DND-41 (cell line): ENCODE results near the gene PTPN3.

Experiments
- ATAC-seq: fragments of 200-7000 bp; cut with Tn5 transposase; 3 replicates; pipeline ENCODE4 v1.9.1; 2021; ENCODE audit warnings: low read depth; ENCODE audit not compliant: insufficient read depth
- DNase-seq: peaks from one replicate; pipeline ENCODE4 v3.0.0-alpha.2; 2020
- H2AFZ ChIP-seq: 2 replicates; pipeline ENCODE4 v1.6.0; 2012; ENCODE audit warnings: low read depth, low read length
- H3K27ac ChIP-seq: 2 replicates; pipeline ENCODE4 v1.5.1; 2012; ENCODE audit warnings: low read length, inconsistent platforms
- H3K27me3 ChIP-seq: fragments of 200-600 bp; sonication (generic); 2 replicates; pipeline ENCODE4 v1.6.0; 2012; ENCODE audit warnings: low read length, mild to moderate bottlenecking, inconsistent platforms; ENCODE audit not compliant: insufficient read depth, poor library complexity
- H3K36me3 ChIP-seq: 2 replicates; pipeline ENCODE4 v1.5.1; 2012; ENCODE audit warnings: low read length, inconsistent platforms; ENCODE audit not compliant: insufficient read depth
- H3K4me1 ChIP-seq: 2 replicates; pipeline ENCODE4 v1.5.1; 2012; ENCODE audit warnings: mild to moderate bottlenecking, low read length; ENCODE audit not compliant: insufficient read depth
- H3K4me2 ChIP-seq: 2 replicates; pipeline ENCODE4 v1.6.0; 2012; ENCODE audit warnings: mild to moderate bottlenecking, moderate library complexity, low read length, inconsistent platforms; ENCODE audit not compliant: insufficient read depth
- H3K4me3 ChIP-seq, 2 experiments: fragments of 200-600 bp in 1 of 2; shearing (Covaris generic) in 1 of 2; 2 replicates each; pipeline ENCODE4 v1.5.1; 2012 to 2016; ENCODE audit warnings: inconsistent platforms in 2 of 2, low read length in 2 of 2, mild to moderate bottlenecking in 2 of 2, low read depth in 1 of 2, moderate library complexity in 1 of 2
- H3K79me2 ChIP-seq: 2 replicates; pipeline ENCODE4 v1.6.0; 2012; ENCODE audit warnings: low read length, inconsistent platforms; ENCODE audit not compliant: insufficient read depth
- H3K9ac ChIP-seq: 2 replicates; pipeline ENCODE4 v1.6.0; 2012; ENCODE audit warnings: low read depth, mild to moderate bottlenecking, inconsistent platforms, low read length, moderate library complexity
- H3K9me3 ChIP-seq: 2 replicates; pipeline ENCODE4 v1.5.1; 2012; ENCODE audit warnings: low read length, moderate library complexity, mild to moderate bottlenecking, inconsistent platforms; ENCODE audit not compliant: insufficient read depth, severe bottlenecking
- H4K20me1 ChIP-seq: 2 replicates; pipeline ENCODE4 v1.6.0; 2012; ENCODE audit warnings: low read length; ENCODE audit not compliant: insufficient read depth
- CTCF ChIP-seq: IDR thresholded peaks from 2 replicates; pipeline ENCODE4 v1.5.1; 2012; ENCODE audit warnings: borderline replicate concordance, low read length, moderate library complexity, mild to moderate bottlenecking; ENCODE audit not compliant: poor library complexity, severe bottlenecking; ENCODE audit errors: extremely low read depth
- EZH2 ChIP-seq: IDR thresholded peaks from 3 replicates; pipeline ENCODE4 v1.6.1; 2012; ENCODE audit warnings: borderline replicate concordance, low read depth, mild to moderate bottlenecking, moderate library complexity, low read length, inconsistent platforms; ENCODE audit not compliant: severe bottlenecking

The PTPN3 gene

GRCh38 chr9:109500421-109500974 lies 2.4 kb upstream of the PTPN3 start:
- Histone ChIP-seq H3K9me3 (no peaks in the 10 kb centered on the region), H3K27me3 (peaks cover 14% of the 10 kb centered on the region), H3K36me3 (no peaks in the 10 kb centered on the region), H2AFZ (no peak overlapping the region), H3K79me2 (no peaks in the 10 kb centered on the region), H3K27ac (no peak overlapping the region), H3K4me1 (no peaks in the 10 kb centered on the region), H3K4me2 (no peak overlapping the region), H4K20me1 (no peaks in the 10 kb centered on the region), H3K9ac (no peak overlapping the region), H3K4me3 (no peak overlapping the region)
- ATAC-seq (no peak), DNase-seq (no peak)
- TF ChIP-seq EZH2 (no peak), CTCF (no peak)

- DNase-seq (no peak), ATAC-seq (no peak)
- Histone ChIP-seq H3K4me3 (no peak overlapping the region), H3K4me2 (no peak overlapping the region), H4K20me1 (no peaks in the 10 kb centered on the region), H3K79me2 (no peaks in the 10 kb centered on the region), H3K9me3 (no peaks in the 10 kb centered on the region), H3K36me3 (no peaks in the 10 kb centered on the region), H3K4me1 (no peaks in the 10 kb centered on the region), H3K27ac (no peak overlapping the region), H2AFZ (no peak overlapping the region), H3K27me3 (peaks cover 17% of the 10 kb centered on the region), H3K9ac (no peak overlapping the region)
- no peak for TF ChIP-seq CTCF
- no peak for TF ChIP-seq EZH2
Observed at GRCh38 chr9:109499631-109500410, 1.7 kb upstream of the PTPN3 start.

DNA sequence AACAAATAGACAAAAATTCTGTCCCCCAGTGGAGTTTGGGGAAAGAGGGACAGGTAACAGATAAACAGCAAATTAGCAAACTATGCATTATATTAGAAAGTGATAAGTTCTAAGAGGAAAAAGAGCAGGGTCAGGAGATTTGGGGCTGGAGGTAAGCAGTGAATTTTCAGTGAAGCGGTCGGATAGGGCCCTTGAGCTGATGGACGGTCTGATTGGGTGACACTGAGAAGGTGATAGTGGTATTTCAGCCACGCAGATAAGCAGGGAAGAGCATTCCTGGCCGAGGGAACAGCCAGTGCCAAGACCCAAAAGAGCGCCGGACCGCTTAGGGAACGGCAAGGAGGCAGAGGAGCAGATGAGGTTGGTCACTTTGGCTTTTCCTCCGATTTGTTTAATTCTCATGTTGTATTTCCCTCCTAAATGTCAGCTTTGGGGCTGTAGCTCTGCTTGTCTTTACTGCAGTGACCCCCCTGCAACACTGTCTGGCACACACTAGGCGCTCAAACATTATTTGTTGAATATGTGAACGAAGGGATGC lies 1.1 kb upstream of the PTPN3 start:
- H3K9me3 ChIP-seq, result no peaks in the 10 kb centered on the region
- no peak overlapping the region for H3K9ac ChIP-seq
- H3K79me2 ChIP-seq, result no peaks in the 10 kb centered on the region
- DNase-seq (no peak), ATAC-seq (no peak)
- TF ChIP-seq CTCF (no peak), EZH2 (no peak)
- H3K4me3 ChIP-seq, result no peak overlapping the region
- no peaks in the 10 kb centered on the region for H4K20me1 ChIP-seq
- H3K27ac ChIP-seq, result no peak overlapping the region
- H3K4me1 ChIP-seq, result no peaks in the 10 kb centered on the region
- H3K4me2 ChIP-seq, result no peak overlapping the region
- peaks cover 16% of the 10 kb centered on the region for H3K27me3 ChIP-seq
- H2AFZ ChIP-seq, result no peak overlapping the region
- H3K36me3 ChIP-seq, result no peaks in the 10 kb centered on the region
